Loucy (cell line): ENCODE results near the gene POGLUT2.

Source experiments
- EZH2phosphoT487 ChIP-seq: fragments of 200-600 bp; IDR thresholded peaks from 2 replicates; pipeline ENCODE4 v1.6.1; 2018; ENCODE audit warnings: antibody characterized with exemption, mild to moderate bottlenecking, moderate library complexity, borderline replicate concordance
- TF ChIP-seq, protein P1 (sequence below): fragments of 200-600 bp; sonication (generic); conservative IDR thresholded peaks from 2 replicates; pipeline ENCODE4 v1.5.1; 2014; ENCODE audit warnings: mild to moderate bottlenecking, antibody characterized with exemption, low read length

DNA sequence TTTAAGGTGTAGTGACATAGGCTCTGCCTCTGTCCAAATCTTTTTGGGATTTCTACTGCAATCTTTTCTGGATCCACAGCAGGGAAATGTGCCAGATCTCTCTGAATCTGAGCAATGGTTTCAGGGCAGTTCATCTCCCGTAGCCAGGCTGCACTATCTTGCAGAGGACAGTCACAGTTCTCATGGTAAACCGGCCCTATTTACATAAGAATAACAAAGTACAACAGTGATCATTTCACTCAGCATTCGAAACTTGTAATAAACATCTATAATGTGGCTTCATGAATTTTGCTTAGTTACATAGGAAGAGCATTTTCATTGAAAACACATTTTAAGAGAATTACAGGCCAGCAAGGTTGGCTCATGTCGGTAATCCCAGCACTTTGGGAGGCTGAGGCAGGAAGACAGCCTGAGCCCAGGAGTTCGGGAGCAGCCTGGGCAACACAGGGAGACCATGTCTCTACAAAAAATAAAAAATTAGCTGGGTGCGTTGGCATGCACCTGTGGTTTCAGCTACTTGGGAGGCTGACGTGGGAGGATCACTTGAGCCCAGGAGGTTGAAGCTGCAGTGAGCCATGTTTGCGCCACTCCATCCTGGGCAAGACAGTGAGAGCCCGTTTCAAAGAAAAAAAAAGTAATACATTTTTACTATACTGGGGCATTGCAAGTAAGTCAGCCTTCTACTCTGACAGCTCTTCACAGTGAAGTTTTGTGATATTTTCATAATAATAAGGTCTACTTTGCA is 5.0 kb downstream of the POGLUT2 start:
- TF ChIP-seq, protein P1, sequence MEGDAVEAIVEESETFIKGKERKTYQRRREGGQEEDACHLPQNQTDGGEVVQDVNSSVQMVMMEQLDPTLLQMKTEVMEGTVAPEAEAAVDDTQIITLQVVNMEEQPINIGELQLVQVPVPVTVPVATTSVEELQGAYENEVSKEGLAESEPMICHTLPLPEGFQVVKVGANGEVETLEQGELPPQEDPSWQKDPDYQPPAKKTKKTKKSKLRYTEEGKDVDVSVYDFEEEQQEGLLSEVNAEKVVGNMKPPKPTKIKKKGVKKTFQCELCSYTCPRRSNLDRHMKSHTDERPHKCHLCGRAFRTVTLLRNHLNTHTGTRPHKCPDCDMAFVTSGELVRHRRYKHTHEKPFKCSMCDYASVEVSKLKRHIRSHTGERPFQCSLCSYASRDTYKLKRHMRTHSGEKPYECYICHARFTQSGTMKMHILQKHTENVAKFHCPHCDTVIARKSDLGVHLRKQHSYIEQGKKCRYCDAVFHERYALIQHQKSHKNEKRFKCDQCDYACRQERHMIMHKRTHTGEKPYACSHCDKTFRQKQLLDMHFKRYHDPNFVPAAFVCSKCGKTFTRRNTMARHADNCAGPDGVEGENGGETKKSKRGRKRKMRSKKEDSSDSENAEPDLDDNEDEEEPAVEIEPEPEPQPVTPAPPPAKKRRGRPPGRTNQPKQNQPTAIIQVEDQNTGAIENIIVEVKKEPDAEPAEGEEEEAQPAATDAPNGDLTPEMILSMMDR, result no peak
- TF ChIP-seq EZH2phosphoT487, result no peak
